Measurements from ENCODE around the gene CHST8.

The CHST8 gene

DNA sequence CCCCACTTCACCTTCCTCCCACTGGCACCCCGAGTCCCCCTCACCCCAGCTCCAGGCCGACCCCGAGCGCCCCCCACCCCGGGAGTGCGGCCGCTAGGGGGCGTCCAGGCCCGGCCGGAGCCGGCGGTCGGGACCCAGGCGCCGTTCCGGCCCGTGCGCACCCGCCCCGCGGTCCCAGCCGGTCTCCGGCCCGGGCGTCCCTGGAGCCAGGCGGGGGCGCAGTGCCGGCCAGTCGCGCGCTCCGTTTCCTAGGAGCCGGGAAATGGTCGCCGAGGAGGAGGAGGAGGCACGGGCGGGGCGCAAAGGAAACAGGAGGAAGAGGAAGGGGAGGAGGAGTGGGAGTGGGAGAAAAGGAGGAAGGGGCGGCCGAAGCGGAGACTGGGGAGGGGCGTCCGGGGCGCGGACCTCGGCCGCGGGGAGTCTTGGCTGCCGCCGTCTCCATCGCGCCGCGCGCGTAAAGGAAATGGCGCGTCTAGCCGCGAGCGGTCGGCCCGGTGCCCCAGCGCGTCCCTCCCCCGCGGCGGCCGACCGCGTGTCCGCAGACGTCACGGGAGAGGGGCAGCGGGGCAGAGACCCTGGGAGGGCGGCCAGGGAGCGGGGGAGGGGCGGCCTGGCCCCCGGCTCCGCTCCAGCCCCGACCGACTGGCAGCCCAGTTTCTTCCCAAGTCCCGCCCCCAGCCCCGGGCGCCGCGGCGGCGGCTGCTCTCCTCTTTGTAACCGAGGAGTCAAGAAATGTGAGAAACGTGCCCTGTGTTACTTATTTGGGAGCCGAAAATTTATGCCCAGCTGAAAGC is 173.8 kb downstream of the CHST8 start:
- peak; percentile 85 for DNase-seq (ENCODE audit: low read depth)

- DNase-seq (ENCODE audit: low read depth) = peak; percentile 59
These were observed 174.6 kb downstream of the CHST8 start, which contains the start of gene KCTD15 for GRCh38 chr19:33796164-33796875. TSS of gene KCTD15 (plus strand) at chr19:33796870. CDS start at chr19:33800455, 3,585 bp downstream.

DNA sequence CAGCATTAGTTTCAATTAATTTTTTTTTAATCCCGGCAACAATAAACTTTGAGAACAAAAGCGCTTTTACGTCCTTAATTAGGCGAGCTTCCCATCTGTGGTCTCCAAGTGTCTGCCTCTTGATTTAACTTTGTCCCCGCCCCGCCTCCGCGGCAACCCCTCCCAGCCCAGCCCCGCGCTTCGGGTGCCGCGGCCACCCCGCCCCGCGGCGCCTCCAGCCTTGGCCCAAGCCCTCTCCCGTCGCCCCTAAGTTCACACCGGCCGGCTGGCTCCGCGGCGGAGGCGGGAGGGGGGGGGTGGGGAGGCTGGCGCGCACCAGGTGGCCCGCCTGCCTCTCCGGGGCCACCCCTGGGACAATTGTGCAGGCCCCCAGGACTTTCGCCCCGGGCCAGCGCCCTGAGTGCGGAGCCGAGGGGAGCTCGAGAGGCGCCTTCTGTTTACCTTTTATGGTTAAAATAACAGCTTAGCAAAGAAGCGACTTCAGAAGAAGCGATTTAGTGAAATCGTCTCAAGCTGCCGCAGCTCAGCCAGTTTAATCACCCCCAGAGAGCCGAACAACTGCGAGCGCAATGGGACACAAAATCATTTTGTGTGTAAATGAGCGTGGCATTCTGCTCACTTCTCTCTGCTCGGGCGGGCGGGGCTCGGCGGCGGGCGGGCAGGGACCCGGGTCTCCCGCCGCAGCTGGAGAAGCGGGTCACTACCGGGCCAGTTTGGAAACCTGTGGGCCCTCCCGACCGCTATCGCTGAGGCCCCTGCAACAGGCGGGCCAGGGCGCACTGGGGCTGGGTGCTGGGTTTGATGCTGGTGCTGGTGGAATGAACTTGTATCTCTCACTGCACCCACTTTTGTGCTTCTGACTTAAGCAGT is 176.3 kb downstream of the CHST8 start:
- DNase-seq (ENCODE audit: low read depth) = peak; percentile 74

- peak; percentile 56 for DNase-seq (ENCODE audit: low read depth)
These were observed 176.9 kb downstream of the CHST8 start for GRCh38 chr19:33798681-33799111.

DNA sequence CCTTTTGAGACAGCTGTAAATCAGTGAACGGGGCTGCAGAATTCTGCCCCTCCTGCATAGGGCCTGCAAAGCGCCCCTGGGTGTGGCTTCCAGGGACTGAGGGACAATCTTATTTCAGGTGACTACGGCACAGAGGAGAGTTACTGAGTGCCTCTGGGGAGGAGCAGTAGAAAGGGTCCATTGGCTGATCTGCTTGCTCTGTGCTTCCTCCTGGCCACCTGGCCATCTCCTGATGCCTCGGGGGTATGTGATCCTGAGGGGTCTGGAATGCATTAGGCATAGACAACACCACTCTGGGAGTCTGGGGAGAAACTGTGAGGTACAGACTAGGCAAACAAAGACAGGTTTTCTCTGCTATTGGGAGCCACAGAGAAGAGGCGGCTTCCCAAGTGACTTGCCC is 177.7 kb downstream of the CHST8 start:
- no peak for DNase-seq (ENCODE audit: low read depth)

- no peak for DNase-seq (ENCODE audit: low read depth)
These were observed 178.4 kb downstream of the CHST8 start for GRCh38 chr19:33800012-33800680.

- no peak for DNase-seq (ENCODE audit: low read depth)
These were observed 179.7 kb downstream of the CHST8 start for GRCh38 chr19:33801411-33801810.

- no peak for DNase-seq (ENCODE audit: low read depth)
These were observed 180.2 kb downstream of the CHST8 start for GRCh38 chr19:33802001-33802400.

GRCh38 chr19:33802801-33803200 is 181.0 kb downstream of the CHST8 start:
- DNase-seq (ENCODE audit: low read depth) = no peak

DNA sequence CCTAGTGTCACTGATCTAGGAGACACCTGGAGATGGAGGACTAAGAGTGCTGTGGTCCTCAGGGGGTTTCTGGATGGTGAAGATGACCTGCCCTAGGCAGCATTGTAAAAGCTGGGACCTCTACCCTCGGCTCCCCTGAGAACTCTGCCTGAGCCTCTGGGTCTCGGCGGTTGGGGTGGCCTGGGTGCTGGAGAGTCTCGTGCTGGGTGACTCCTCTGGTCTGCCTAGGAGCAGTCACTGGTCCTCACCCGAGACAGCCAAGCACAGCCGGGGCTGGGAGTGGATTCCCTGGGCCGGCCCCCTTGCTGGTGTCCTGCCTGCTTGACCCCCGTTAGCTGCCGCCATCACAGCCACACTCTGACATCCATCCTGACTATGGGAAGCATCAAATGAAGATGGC is 181.6 kb downstream of the CHST8 start:
- DNase-seq (ENCODE audit: low read depth) = no peak

GRCh38 chr19:33804021-33804799 is 182.5 kb downstream of the CHST8 start:
- DNase-seq (ENCODE audit: low read depth) = peak; percentile 72

DNA sequence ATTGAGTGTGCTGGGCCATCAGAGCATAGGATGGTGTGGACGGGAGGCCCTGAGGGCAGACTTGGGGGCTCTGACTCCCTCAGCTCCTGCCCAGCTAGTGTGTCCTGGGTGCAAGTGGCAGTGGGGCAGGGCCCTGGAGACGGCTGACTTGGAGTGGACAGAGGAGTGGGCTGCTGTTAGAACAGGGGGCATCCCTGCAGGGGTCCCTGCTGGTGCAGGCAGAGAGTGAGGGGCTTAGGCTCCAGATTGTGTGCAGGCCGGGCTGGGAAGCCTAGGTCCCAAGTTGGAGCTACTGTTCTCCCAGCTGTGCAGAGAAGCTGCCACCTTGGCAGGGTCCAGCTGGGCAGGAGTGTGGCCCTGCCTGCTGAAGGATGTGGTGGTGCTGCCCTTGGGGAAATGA is 183.6 kb downstream of the CHST8 start:
- DNase-seq (ENCODE audit: low read depth) = no peak

GRCh38 chr19:33805840-33806433 is 184.2 kb downstream of the CHST8 start:
- no peak for DNase-seq (ENCODE audit: low read depth)

DNA sequence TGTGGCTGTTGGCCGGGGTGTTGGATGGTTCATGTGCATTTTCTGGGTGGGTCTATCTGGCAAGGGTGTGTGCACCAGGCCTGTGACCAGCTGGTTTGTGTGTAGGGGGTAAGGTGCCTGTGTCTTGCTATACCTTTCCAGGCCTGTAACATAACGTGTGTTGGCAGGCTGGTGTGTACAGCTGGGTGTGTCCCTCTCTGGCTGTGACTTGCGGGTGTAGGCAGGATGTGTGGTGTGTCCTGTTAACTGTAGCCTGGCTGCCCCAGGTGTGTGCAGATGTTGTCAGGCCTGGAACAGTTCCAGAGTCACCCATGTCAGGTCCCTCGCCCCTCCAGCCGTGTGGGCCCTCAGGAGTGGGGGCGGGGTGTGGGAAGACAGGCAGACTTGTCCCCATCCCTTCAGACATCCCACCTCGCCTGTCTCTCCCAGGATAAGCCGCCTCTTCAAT is 184.7 kb downstream of the CHST8 start:
- no peak for DNase-seq (ENCODE audit: low read depth)

DNA sequence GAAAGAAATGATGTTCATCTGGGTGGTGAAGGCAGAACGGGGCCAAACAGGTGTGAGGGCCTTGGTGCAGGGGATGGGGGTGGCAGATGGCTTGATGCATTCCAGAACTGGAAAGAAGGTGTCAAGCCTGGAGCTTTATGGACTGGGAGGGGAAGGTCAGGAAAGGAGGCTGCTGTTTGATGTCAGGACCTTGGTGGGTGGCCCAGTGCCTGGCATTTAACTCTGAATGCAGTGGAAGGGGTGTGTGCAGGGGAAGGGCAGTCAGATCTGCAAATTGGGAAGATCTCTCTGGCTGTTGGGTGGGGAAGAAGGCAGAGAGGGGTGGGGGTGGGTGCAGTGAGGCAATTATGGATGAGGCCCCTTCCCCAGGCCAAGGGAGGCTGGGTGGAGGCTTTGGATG is 186.6 kb downstream of the CHST8 start:
- no peak for DNase-seq (ENCODE audit: low read depth)

DNA sequence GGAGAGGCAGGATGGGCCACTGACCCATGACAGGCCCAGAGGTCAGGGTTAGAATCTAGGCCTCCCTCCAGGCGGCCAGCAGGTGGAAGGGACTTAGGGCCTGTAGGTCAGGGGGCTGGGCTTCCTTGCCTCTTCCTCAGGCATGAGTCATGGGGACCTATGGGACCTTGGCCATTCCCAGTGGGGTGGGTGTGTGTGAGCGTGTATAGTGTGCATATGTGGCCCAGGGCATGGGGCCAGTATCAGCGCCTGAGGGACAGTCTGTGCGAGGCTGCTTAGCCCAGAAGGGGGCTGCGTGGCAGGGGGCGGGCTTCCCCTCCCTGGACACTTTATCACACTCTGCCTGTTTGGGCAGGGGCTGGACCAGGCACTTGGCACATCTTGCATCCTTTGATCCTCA is 188.2 kb downstream of the CHST8 start:
- peak; percentile 22 for DNase-seq (ENCODE audit: low read depth)

DNA sequence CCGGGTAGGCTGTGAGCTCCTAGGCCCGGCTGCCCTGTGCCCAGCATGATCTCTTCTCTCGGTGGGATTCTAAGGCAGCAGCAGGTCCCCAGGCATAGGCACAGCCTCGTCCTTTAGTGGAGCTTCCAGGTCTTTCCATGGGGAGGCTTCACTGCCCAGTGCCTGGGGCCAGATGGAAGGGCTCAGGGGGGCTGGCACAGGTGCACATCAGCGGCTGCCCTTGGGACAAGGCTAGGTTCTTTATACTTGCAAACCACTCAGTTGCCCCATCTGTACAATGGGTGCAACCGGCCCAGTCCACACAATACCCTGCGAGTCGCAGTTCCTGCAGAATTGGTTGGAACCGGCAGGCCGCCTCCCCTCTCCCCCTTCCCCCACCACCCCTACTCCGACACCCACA is 189.1 kb downstream of the CHST8 start:
- DNase-seq (ENCODE audit: low read depth) = no peak

GRCh38 chr19:33811246-33811645 is 189.5 kb downstream of the CHST8 start:
- DNase-seq (ENCODE audit: low read depth) = no peak

DNA sequence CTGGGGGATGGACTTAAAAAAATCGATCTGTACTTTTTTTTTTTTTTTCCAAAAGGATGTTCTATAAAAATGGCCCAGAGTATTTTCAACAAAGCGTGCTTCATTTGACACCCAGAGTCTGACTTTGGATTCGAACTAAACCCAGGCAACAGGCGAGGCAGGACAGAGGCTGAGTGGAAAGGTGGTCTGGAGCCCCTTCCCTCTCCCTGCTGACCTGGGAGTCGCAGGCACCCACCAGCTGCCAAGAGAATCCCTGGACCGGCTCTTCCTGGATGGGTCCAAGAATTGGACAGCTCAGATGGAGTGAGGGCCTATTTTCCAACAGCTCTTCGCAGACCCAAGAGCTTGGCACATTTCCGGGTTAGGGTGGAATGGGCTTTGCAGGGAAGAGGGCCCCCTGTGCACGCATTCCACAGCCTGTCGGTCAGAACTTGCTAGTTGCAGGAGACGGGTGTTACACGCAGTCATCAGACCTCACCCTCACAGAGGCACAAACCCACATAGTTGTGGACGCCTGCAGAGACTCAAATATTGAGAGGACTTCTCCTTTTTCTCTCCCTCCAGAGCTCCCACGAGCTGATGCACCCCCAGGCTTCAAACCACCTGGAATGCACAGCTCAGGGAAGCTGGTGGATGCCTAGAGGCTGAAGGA is 190.1 kb downstream of the CHST8 start:
- DNase-seq (ENCODE audit: low read depth) = peak; percentile 12
